ENCODE measurements around the gene ANO1. TPM values are rescaled to one million over a fixed set of nuclear protein-coding genes. Genes with fewer than 3 reads are reported as not detected.
A peak's percentile ranks its signal among the peaks of the same experiment; 100 is the strongest.

ANO1 gene
- polyA plus RNA-seq, 3 donors, result not detected

DNA sequence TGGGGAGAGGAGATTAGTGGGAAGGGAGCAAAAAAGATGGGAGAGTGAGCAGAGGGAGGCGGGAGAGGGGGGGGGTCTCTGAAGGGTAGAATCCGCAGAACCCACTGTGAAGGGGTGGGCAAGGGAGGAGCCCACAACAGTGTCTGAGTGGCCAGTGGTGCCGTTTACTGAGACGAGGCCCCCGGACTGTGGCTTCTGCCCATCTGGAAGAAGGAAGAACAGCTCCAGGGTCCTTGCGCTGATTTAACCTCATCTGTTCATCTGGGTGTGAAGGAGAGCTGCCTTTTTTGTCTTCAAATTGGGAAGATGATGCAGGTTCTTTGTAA is 45.7 kb upstream of the ANO1 start:
- 84% methylated on average over 2 of the region's 6 CpGs for WGBS (ENCODE audit: insufficient coverage)
- peaks cover 3 to 7% (median 4%) of the 10 kb centered on the region in 3 donors for H3K27me3 Mint-ChIP-seq (ENCODE audit: low read depth in 3 of 3)

DNA sequence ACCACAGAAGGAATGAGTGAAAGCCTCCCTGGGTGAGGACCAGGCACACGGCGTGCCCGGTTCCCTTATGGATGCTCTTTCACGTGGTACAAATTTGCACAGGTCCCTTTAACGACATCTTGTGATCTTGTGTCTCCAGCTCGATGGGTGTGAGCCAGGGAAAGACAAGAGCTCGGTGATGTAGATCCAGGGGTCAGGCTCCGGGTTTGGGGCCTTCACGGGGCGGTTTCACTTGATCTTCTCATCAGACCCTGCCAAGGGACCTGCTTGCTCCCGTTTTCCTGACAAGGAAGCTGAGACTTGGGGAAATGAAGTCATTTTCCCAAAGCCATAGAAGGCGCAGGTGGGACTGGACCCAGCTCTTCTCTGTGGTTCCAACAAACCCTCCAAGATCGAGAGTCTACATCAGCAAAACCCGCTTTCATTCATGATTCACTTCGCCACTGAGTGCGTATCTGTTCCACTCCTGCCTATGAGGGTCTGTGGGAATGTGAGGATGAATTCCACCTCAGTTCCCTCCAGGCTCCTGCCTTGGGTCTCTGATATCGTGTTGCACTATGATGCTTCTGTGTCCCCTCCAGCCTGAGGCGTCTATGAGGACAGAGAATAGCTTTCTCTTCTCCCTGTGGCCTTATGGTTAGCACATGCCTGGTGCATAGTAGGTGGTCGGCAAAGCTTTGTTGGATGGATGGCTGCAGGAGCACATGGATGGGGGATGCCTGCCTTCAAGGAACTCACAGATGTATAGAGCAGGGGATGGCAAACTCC is 45.0 kb upstream of the ANO1 start:
- Histone ChIP-seq H4K20me1 (ENCODE audit: insufficient read depth, low read length) (no peaks in the 10 kb centered on the region), H3K9ac (ENCODE audit: insufficient read depth, low read length, poor library complexity, severe bottlenecking) (no peak overlapping the region), H2AFZ (ENCODE audit: insufficient read depth, low read depth, low read length, poor library complexity, severe bottlenecking) (no peak overlapping the region), H3K79me2 (ENCODE audit: insufficient read depth, low read length) (no peaks in the 10 kb centered on the region), H3K27me3 (ENCODE audit: control insufficient read depth in 2 of 2, insufficient read depth in 2 of 2, low read length in 2 of 2) (no peaks in the 10 kb centered on the region), H3K4me1 (ENCODE audit: control insufficient read depth in 1 of 2, insufficient read depth in 2 of 2, low read length in 2 of 2) (no peaks in the 10 kb centered on the region), H3K4me3 (replicated peaks in 1 of 3; ENCODE audit: low read depth in 2 of 3, low read length in 3 of 3) (no peak overlapping the region), H3K4me2 (replicated peaks; ENCODE audit: extremely low read depth, low read length, poor library complexity, severe bottlenecking) (no peak overlapping the region), H3K27ac (ENCODE audit: low read depth in 1 of 2, low read length in 2 of 2) (no peak overlapping the region), H3K36me3 (replicated peaks in 1 of 2; ENCODE audit: control insufficient read depth in 1 of 2, insufficient read depth in 2 of 2, low read length in 2 of 2) (no peaks in the 10 kb centered on the region), H3K9me3 (replicated peaks in 1 of 2; ENCODE audit: control insufficient read depth in 1 of 2, insufficient read depth in 1 of 2, low read length in 2 of 2) (peaks cover 14 to 15% of the 10 kb centered on the region in 2 donors)
- Mint-ChIP-seq H3K9me3 (peaks cover 9 to 17% (median 14%) of the 10 kb centered on the region in 7 donors), H3K36me3 (no peaks in the 10 kb centered on the region), H3K27me3 (ENCODE audit: low read depth in 3 of 3) (peaks cover 3 to 9% (median 4%) of the 10 kb centered on the region in 3 donors), H3K4me3 (no peak overlapping the region), H3K27ac (no peak overlapping the region), H3K4me1 (no peaks in the 10 kb centered on the region)
- TF ChIP-seq, protein P1, sequence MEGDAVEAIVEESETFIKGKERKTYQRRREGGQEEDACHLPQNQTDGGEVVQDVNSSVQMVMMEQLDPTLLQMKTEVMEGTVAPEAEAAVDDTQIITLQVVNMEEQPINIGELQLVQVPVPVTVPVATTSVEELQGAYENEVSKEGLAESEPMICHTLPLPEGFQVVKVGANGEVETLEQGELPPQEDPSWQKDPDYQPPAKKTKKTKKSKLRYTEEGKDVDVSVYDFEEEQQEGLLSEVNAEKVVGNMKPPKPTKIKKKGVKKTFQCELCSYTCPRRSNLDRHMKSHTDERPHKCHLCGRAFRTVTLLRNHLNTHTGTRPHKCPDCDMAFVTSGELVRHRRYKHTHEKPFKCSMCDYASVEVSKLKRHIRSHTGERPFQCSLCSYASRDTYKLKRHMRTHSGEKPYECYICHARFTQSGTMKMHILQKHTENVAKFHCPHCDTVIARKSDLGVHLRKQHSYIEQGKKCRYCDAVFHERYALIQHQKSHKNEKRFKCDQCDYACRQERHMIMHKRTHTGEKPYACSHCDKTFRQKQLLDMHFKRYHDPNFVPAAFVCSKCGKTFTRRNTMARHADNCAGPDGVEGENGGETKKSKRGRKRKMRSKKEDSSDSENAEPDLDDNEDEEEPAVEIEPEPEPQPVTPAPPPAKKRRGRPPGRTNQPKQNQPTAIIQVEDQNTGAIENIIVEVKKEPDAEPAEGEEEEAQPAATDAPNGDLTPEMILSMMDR (IDR thresholded peaks at IDR 0.05), result no peak
- no peak for DNase-seq
- 93% methylated on average over 13 of the region's 19 CpGs for WGBS (ENCODE audit: insufficient coverage)
- intact Hi-C loops (cut with micrococcal nuclease), result no loop called here

More for the DNA sequence above, 45.7 kb upstream of the ANO1 start:
- H3K9me3 ChIP-seq (replicated peaks in 1 of 2; ENCODE audit: control insufficient read depth in 1 of 2, insufficient read depth in 1 of 2, low read length in 2 of 2), result peaks cover 7 to 8% of the 10 kb centered on the region in 2 donors
- no peak overlapping the region for H3K9ac ChIP-seq (ENCODE audit: insufficient read depth, low read length, poor library complexity, severe bottlenecking)
- H3K27ac Mint-ChIP-seq, result peak overlapping the region in 1 of 7 donors; percentile 64
- H3K9me3 Mint-ChIP-seq, result peaks cover 4 to 11% (median 9%) of the 10 kb centered on the region in 7 donors
- no peaks in the 10 kb centered on the region for H3K4me1 Mint-ChIP-seq
- H3K79me2 ChIP-seq (ENCODE audit: insufficient read depth, low read length), result no peaks in the 10 kb centered on the region
- H3K4me3 Mint-ChIP-seq, result no peak overlapping the region
- no peaks in the 10 kb centered on the region for H3K36me3 Mint-ChIP-seq
- no peak for DNase-seq
- H3K4me2 ChIP-seq (replicated peaks; ENCODE audit: extremely low read depth, low read length, poor library complexity, severe bottlenecking), result no peak overlapping the region
- no peak overlapping the region for H3K4me3 ChIP-seq (replicated peaks in 1 of 3; ENCODE audit: low read depth in 2 of 3, low read length in 3 of 3)
- H4K20me1 ChIP-seq (ENCODE audit: insufficient read depth, low read length), result no peaks in the 10 kb centered on the region
- no peaks in the 10 kb centered on the region for H3K4me1 ChIP-seq (ENCODE audit: control insufficient read depth in 1 of 2, insufficient read depth in 2 of 2, low read length in 2 of 2)
- TF ChIP-seq, protein P1 (IDR thresholded peaks at IDR 0.05), result no peak
- H2AFZ ChIP-seq (ENCODE audit: insufficient read depth, low read depth, low read length, poor library complexity, severe bottlenecking), result no peak overlapping the region
- H3K36me3 ChIP-seq (replicated peaks in 1 of 2; ENCODE audit: control insufficient read depth in 1 of 2, insufficient read depth in 2 of 2, low read length in 2 of 2), result no peaks in the 10 kb centered on the region
- no peaks in the 10 kb centered on the region for H3K27me3 ChIP-seq (ENCODE audit: control insufficient read depth in 2 of 2, insufficient read depth in 2 of 2, low read length in 2 of 2)
- H3K27ac ChIP-seq (ENCODE audit: low read depth in 1 of 2, low read length in 2 of 2), result no peak overlapping the region
- intact Hi-C loops (cut with micrococcal nuclease), result no loop called here
